Ovary (tissue), 3 donors: ENCODE measurements around the gene NKAIN2.

Source experiments
- CTCF ChIP-seq, 3 donors: fragments of 450-650 bp in 2 of 3; fragments of 200-600 bp in 1 of 3; IDR thresholded peaks; one replicate each; pipeline versions ENCODE4 v1.5.1 to v1.8.0; 2016 to 2022; ENCODE audit warnings: antibody characterized with exemption in 3 of 3, mild to moderate bottlenecking in 1 of 3
- POLR2A ChIP-seq: fragments of 450-650 bp; IDR thresholded peaks from one replicate; pipeline ENCODE4 v1.6.1; 2017; ENCODE audit warnings: antibody characterized with exemption, mild to moderate bottlenecking, moderate library complexity
- donor health status: DM: no; HTN: no; CAD: no.

GRCh38 chr6:124830506-124830905, 1026.8 kb downstream of the NKAIN2 start:
- TF ChIP-seq CTCF (IDR thresholded peaks at IDR 0.05) (no peak), POLR2A (no peak)
